ENCODE measurements around the gene TTC7B. TPM values are rescaled to one million over a fixed set of nuclear protein-coding genes. Genes with fewer than 3 reads are reported as not detected.

The TTC7B gene
- total and polyA plus RNA-seq, 2 experiments from 2014 or later = 7.9 to 28.6 TPM

DNA sequence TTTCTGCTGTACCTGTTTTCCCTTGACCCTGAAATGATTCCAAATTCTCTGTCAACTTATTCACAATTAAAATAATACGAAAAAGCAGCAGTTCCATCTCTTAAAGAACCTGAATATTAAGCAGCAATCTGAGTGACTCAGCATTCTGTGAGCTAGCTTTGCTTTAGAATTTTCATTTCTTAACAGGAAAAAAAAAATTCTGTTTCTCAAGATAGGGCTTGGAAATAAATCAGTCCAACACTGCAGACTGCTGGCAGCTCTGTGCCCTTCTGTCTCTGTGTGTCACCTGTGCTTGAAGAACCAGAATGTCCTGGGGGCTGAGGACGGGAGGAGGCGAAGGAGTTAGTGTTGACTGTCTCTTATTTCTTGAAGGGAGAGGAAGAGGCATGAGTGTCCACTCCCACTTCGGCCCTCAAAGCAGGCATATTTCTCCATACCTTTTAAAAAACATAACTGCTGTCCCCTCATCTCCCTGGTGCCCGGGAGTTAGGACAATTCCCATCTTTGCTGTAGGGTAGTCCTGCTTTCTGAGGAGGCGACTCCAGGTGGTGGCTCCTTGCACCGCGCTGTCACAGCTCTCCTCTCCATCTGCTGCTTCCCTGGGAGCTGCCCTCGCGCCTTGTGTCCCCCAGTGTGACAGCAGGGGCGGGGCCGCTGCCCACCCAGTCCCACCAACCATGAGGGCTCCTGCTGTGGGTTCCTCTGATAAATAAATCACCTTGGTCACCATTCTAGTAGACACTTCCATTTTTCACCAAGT, 216.3 kb downstream of the TTC7B start:
- H3K4me3 ChIP-seq = no peak overlapping the region
- H3K27me3 ChIP-seq (ENCODE audit: insufficient read depth) = no peaks in the 10 kb centered on the region
- no peaks in the 10 kb centered on the region for H3F3A ChIP-seq (replicated peaks; ENCODE audit: low read depth)
- no peaks in the 10 kb centered on the region for H3K9me2 ChIP-seq (ENCODE audit: insufficient read depth)
- no peak overlapping the region for H3K4me3 Mint-ChIP-seq
- H3K36me3 Mint-ChIP-seq (ENCODE audit: low read depth) = no peaks in the 10 kb centered on the region
- peaks cover 6% of the 10 kb centered on the region for H3K27me3 Mint-ChIP-seq (ENCODE audit: insufficient read depth, low read depth, poor library complexity)
- H3K27ac Mint-ChIP-seq = peak overlapping the region; percentile 76
- H3K4me1 ChIP-seq (ENCODE audit: insufficient read depth) = peaks cover 36% of the 10 kb centered on the region
- H3K36me3 ChIP-seq (ENCODE audit: insufficient read depth) = no peaks in the 10 kb centered on the region
- peak; percentile 55 for ATAC-seq
- no peak for TF ChIP-seq JUNB (IDR thresholded peaks at IDR 0.05; ENCODE audit: unreplicated experiment)
- TF ChIP-seq, protein P1, sequence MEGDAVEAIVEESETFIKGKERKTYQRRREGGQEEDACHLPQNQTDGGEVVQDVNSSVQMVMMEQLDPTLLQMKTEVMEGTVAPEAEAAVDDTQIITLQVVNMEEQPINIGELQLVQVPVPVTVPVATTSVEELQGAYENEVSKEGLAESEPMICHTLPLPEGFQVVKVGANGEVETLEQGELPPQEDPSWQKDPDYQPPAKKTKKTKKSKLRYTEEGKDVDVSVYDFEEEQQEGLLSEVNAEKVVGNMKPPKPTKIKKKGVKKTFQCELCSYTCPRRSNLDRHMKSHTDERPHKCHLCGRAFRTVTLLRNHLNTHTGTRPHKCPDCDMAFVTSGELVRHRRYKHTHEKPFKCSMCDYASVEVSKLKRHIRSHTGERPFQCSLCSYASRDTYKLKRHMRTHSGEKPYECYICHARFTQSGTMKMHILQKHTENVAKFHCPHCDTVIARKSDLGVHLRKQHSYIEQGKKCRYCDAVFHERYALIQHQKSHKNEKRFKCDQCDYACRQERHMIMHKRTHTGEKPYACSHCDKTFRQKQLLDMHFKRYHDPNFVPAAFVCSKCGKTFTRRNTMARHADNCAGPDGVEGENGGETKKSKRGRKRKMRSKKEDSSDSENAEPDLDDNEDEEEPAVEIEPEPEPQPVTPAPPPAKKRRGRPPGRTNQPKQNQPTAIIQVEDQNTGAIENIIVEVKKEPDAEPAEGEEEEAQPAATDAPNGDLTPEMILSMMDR (conservative IDR thresholded peaks at IDR 0.05; ENCODE audit: low read depth in 2 of 2) = no peak; a peak in 1 of 4 replicates
- no peak for DNase-seq (ENCODE audit: low spot score)
- no peak overlapping the region for H3K4me2 ChIP-seq
- no peaks in the 10 kb centered on the region for H3K9me3 Mint-ChIP-seq
- no peak overlapping the region for H2AFZ ChIP-seq
- H4K20me1 ChIP-seq (replicated peaks; ENCODE audit: insufficient read depth) = no peaks in the 10 kb centered on the region
- H3K27ac ChIP-seq (ENCODE audit: low read depth) = no peak overlapping the region
- peaks cover 51% of the 10 kb centered on the region for H3K4me1 Mint-ChIP-seq
- no peaks in the 10 kb centered on the region for H3K79me2 ChIP-seq (replicated peaks; ENCODE audit: insufficient read depth)

DNA sequence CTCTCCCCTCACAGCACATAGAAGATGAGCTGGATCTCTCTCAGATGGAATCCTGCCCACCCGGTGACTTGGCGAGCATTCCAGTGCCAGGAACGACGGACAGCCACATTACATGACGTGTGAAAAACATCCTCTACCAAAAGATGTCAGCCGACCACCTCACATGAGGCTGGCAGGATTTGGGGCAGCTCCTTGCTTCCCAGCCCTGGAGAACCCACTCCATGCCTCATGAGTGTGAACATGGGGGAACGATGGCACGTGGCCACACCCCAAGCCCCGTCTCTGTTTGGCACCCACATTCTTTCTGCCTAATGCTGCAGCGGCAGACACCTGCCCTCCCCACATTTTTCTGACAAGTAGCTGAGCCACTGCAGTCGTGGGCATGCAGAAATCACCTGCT, 216.9 kb downstream of the TTC7B start:
- Histone ChIP-seq H3K4me1 (ENCODE audit: insufficient read depth) (peaks cover 30% of the 10 kb centered on the region), H3K36me3 (ENCODE audit: insufficient read depth) (no peaks in the 10 kb centered on the region), H3K79me2 (replicated peaks; ENCODE audit: insufficient read depth) (no peaks in the 10 kb centered on the region), H3K27ac (ENCODE audit: low read depth) (no peak overlapping the region), H4K20me1 (replicated peaks; ENCODE audit: insufficient read depth) (no peaks in the 10 kb centered on the region), H3K4me3 (no peak overlapping the region), H3K4me2 (no peak overlapping the region), H3K27me3 (ENCODE audit: insufficient read depth) (no peaks in the 10 kb centered on the region), H3K9me2 (ENCODE audit: insufficient read depth) (no peaks in the 10 kb centered on the region), H3F3A (replicated peaks; ENCODE audit: low read depth) (no peaks in the 10 kb centered on the region), H2AFZ (no peak overlapping the region)
- Mint-ChIP-seq H3K4me1 (peaks cover 45% of the 10 kb centered on the region), H3K4me3 (no peak overlapping the region), H3K36me3 (ENCODE audit: low read depth) (no peaks in the 10 kb centered on the region), H3K27ac (peak overlapping the region; percentile 76), H3K27me3 (ENCODE audit: insufficient read depth, low read depth, poor library complexity) (peaks cover 6% of the 10 kb centered on the region), H3K9me3 (no peaks in the 10 kb centered on the region)
- DNase-seq (ENCODE audit: low spot score) (no peak), ATAC-seq (no peak; the same call in 2 of the 3 replicates)
- TF ChIP-seq, protein P2, sequence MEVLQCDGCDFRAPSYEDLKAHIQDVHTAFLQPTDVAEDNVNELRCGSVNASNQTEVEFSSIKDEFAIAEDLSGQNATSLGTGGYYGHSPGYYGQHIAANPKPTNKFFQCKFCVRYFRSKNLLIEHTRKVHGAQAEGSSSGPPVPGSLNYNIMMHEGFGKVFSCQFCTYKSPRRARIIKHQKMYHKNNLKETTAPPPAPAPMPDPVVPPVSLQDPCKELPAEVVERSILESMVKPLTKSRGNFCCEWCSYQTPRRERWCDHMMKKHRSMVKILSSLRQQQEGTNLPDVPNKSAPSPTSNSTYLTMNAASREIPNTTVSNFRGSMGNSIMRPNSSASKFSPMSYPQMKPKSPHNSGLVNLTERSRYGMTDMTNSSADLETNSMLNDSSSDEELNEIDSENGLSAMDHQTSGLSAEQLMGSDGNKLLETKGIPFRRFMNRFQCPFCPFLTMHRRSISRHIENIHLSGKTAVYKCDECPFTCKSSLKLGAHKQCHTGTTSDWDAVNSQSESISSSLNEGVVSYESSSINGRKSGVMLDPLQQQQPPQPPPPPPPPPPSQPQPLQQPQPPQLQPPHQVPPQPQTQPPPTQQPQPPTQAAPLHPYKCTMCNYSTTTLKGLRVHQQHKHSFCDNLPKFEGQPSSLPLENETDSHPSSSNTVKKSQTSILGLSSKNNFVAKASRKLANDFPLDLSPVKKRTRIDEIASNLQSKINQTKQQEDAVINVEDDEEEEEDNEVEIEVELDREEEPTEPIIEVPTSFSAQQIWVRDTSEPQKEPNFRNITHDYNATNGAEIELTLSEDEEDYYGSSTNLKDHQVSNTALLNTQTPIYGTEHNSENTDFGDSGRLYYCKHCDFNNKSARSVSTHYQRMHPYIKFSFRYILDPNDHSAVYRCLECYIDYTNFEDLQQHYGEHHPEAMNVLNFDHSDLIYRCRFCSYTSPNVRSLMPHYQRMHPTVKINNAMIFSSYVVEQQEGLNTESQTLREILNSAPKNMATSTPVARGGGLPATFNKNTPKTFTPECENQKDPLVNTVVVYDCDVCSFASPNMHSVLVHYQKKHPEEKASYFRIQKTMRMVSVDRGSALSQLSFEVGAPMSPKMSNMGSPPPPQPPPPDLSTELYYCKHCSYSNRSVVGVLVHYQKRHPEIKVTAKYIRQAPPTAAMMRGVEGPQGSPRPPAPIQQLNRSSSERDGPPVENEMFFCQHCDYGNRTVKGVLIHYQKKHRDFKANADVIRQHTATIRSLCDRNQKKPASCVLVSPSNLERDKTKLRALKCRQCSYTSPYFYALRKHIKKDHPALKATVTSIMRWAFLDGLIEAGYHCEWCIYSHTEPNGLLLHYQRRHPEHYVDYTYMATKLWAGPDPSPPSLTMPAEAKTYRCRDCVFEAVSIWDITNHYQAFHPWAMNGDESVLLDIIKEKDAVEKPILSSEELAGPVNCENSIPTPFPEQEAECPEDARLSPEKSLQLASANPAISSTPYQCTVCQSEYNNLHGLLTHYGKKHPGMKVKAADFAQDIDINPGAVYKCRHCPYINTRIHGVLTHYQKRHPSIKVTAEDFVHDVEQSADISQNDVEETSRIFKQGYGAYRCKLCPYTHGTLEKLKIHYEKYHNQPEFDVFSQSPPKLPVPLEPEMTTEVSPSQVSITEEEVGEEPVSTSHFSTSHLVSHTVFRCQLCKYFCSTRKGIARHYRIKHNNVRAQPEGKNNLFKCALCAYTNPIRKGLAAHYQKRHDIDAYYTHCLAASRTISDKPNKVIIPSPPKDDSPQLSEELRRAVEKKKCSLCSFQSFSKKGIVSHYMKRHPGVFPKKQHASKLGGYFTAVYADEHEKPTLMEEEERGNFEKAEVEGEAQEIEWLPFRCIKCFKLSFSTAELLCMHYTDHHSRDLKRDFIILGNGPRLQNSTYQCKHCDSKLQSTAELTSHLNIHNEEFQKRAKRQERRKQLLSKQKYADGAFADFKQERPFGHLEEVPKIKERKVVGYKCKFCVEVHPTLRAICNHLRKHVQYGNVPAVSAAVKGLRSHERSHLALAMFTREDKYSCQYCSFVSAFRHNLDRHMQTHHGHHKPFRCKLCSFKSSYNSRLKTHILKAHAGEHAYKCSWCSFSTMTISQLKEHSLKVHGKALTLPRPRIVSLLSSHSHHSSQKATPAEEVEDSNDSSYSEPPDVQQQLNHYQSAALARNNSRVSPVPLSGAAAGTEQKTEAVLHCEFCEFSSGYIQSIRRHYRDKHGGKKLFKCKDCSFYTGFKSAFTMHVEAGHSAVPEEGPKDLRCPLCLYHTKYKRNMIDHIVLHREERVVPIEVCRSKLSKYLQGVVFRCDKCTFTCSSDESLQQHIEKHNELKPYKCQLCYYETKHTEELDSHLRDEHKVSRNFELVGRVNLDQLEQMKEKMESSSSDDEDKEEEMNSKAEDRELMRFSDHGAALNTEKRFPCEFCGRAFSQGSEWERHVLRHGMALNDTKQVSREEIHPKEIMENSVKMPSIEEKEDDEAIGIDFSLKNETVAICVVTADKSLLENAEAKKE (CRISPR knock-in tag; IDR thresholded peaks at IDR 0.05) = no peak
- TF ChIP-seq EZH2phosphoT487 (IDR thresholded peaks at IDR 0.05; ENCODE audit: unreplicated experiment) = no peak
- no peak for TF ChIP-seq ZNF114 (CRISPR knock-in tag; IDR thresholded peaks at IDR 0.05)
- no peak for TF ChIP-seq CREB1 (CRISPR knock-in tag; IDR thresholded peaks at IDR 0.05; ENCODE audit: low read depth)
- no peak for TF ChIP-seq ZNF331 (CRISPR knock-in tag; IDR thresholded peaks at IDR 0.05; ENCODE audit: low read depth)
- TF ChIP-seq, protein P1 (conservative IDR thresholded peaks at IDR 0.05; ENCODE audit: low read depth in 2 of 2) = no peak
- TF ChIP-seq STAT1 (IDR thresholded peaks at IDR 0.05; ENCODE audit: unreplicated experiment) = no peak

All from GM23338 (cell line).